ENCODE data around the gene JOSD1.

DNA sequence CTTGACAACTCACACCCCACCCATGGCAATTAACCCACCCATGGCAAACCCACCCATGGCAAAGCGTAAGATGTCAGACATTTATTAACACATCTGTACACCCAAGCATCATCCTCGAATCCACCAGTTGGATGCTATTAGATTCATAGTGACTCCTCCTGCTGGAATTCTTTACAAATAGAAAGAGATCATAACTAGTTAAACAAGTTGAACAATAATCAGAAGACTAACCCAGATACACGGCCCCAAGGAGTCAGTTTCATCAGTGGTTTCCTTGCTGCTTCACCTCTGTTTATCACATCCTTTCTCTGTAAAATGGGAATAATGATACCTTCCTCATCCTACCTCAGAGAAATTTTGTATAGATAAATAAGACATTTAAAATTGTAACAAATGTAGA lies 10.1 kb upstream of the JOSD1 start:
- TF ChIP-seq, protein P1, sequence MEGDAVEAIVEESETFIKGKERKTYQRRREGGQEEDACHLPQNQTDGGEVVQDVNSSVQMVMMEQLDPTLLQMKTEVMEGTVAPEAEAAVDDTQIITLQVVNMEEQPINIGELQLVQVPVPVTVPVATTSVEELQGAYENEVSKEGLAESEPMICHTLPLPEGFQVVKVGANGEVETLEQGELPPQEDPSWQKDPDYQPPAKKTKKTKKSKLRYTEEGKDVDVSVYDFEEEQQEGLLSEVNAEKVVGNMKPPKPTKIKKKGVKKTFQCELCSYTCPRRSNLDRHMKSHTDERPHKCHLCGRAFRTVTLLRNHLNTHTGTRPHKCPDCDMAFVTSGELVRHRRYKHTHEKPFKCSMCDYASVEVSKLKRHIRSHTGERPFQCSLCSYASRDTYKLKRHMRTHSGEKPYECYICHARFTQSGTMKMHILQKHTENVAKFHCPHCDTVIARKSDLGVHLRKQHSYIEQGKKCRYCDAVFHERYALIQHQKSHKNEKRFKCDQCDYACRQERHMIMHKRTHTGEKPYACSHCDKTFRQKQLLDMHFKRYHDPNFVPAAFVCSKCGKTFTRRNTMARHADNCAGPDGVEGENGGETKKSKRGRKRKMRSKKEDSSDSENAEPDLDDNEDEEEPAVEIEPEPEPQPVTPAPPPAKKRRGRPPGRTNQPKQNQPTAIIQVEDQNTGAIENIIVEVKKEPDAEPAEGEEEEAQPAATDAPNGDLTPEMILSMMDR (IDR thresholded peaks at IDR 0.05 in 4 of 5, conservative IDR thresholded peaks at IDR 0.05 in 1 of 5): no peak
- no peak for TF ChIP-seq POLR2A (IDR thresholded peaks at IDR 0.05)
